Smooth muscle cell (in vitro differentiated cells): ENCODE results near the gene PLIN3. TPM values are rescaled to one million over a fixed set of nuclear protein-coding genes. Genes with fewer than 3 reads are reported as not detected.

ENCODE experiments used
- DNase-seq: peaks from one replicate; lab custom pipeline; 2025; ENCODE audit not compliant: unreplicated experiment; lab: John Stamatoyannopoulos, UW
- H2AFZ ChIP-seq: fragments of 200-600 bp; sonication (generic); 2 replicates; pipeline ENCODE4 v1.6.0; 2016; ENCODE audit warnings: antibody characterized with exemption, low read depth, mild to moderate bottlenecking
- H3F3A ChIP-seq: fragments of 200-600 bp; sonication (generic); 2 replicates; pipeline ENCODE4 v1.6.0; 2017; ENCODE audit warnings: antibody characterized with exemption, low read depth
- H3K27ac ChIP-seq: fragments of 200-600 bp; sonication (generic); 2 replicates; pipeline ENCODE4 v1.5.1; 2016; ENCODE audit warnings: low read depth, mild to moderate bottlenecking
- H3K27me3 ChIP-seq: fragments of 200-600 bp; sonication (generic); 2 replicates; pipeline ENCODE4 v1.6.1; 2016; ENCODE audit warnings: low read depth, mild to moderate bottlenecking
- H3K36me3 ChIP-seq: fragments of 200-600 bp; sonication (generic); 2 replicates; pipeline ENCODE4 v1.5.1; 2016; ENCODE audit warnings: low read depth
- H3K4me1 ChIP-seq: fragments of 200-600 bp; sonication (generic); 2 replicates; pipeline ENCODE4 v1.5.1; 2016; ENCODE audit warnings: low read depth
- H3K4me2 ChIP-seq: fragments of 200-600 bp; sonication (generic); 2 replicates; pipeline ENCODE4 v1.6.0; 2016; ENCODE audit warnings: mild to moderate bottlenecking
- H3K4me3 ChIP-seq: fragments of 200-600 bp; sonication (generic); 2 replicates; pipeline ENCODE4 v1.5.1; 2016; ENCODE audit warnings: mild to moderate bottlenecking
- H3K79me2 ChIP-seq: fragments of 200-600 bp; sonication (generic); 2 replicates; pipeline ENCODE4 v1.6.0; 2016; ENCODE audit warnings: low read depth, mild to moderate bottlenecking
- H3K9ac ChIP-seq: fragments of 200-600 bp; sonication (generic); 2 replicates; pipeline ENCODE4 v1.6.0; 2016; ENCODE audit warnings: low read depth
- H3K9me3 ChIP-seq: fragments of 200-600 bp; sonication (generic); replicated peaks from 2 replicates; pipeline ENCODE4 v1.5.1; 2016; ENCODE audit warnings: low read depth
- H4K20me1 ChIP-seq: fragments of 200-600 bp; sonication (generic); 2 replicates; pipeline ENCODE4 v1.6.0; 2016; ENCODE audit warnings: low read depth
- CTCF ChIP-seq: fragments of 200-600 bp; sonication (generic); IDR thresholded peaks from 2 replicates; pipeline ENCODE4 v1.5.1; 2017; ENCODE audit warnings: borderline replicate concordance, mild to moderate bottlenecking, antibody characterized with exemption; ENCODE audit not compliant: insufficient read depth, poor library complexity, severe bottlenecking
- WGBS: methylation state at CpG from one replicate; pipeline ENCODE4 v1.1.7; 2016; ENCODE audit warnings: low lambda C conversion rate; 5-methylcytosine and 5-hydroxymethylcytosine counted together
- polyA plus RNA-seq: library from polyadenylated mRNA; unstranded; fragments of >200 nt; fragmentation: Nextera tagmentation; extraction: Ambion mirVana; gene quantifications from 2 replicates; pipeline ENCODE4 v1.2.1, GENCODE V29; 2016
- total RNA-seq: library from RNA; depleted of rRNA; stranded (reverse); fragments of >200 nt; gene quantifications from 2 replicates; pipeline ENCODE4 v1.2.3, GENCODE V29; 2014

The PLIN3 gene
- total and polyA plus RNA-seq, 2 experiments from 2014 or later: 102 to 202 TPM

- H3K27ac ChIP-seq: no peak overlapping the region
- no peak overlapping the region for H3K4me3 ChIP-seq
- no peaks in the 10 kb centered on the region for H4K20me1 ChIP-seq
- H3K79me2 ChIP-seq: peaks cover 6% of the 10 kb centered on the region
- H3K27me3 ChIP-seq: no peaks in the 10 kb centered on the region
- no peak overlapping the region for H3K9ac ChIP-seq
- peaks cover 14% of the 10 kb centered on the region for H3K4me1 ChIP-seq
- no peaks in the 10 kb centered on the region for H3K9me3 ChIP-seq
- 88% methylated on average over 15 of the region's 15 CpGs for whole genome bisulfite sequencing
- H2AFZ ChIP-seq: no peak overlapping the region
- TF ChIP-seq CTCF: no peak
- no peaks in the 10 kb centered on the region for H3K36me3 ChIP-seq
- DNase-seq: no peak
- no peak overlapping the region for H3K4me2 ChIP-seq
- H3F3A ChIP-seq: peaks cover 12% of the 10 kb centered on the region
These were observed 41.3 kb upstream of the PLIN3 start for GRCh38 chr19:4908781-4909155.

GRCh38 chr19:4908360-4908759, 40.9 kb upstream of the PLIN3 start:
- Histone ChIP-seq H3K9me3 (no peaks in the 10 kb centered on the region), H3K36me3 (no peaks in the 10 kb centered on the region), H4K20me1 (no peaks in the 10 kb centered on the region), H3K4me2 (no peak overlapping the region), H3K79me2 (peaks cover 1% of the 10 kb centered on the region), H3K4me3 (no peak overlapping the region), H3K27me3 (no peaks in the 10 kb centered on the region), H3F3A (peaks cover 12% of the 10 kb centered on the region), H2AFZ (no peak overlapping the region), H3K27ac (no peak overlapping the region), H3K4me1 (peaks cover 14% of the 10 kb centered on the region), H3K9ac (no peak overlapping the region)
- TF ChIP-seq CTCF: no peak
- WGBS: 91% methylated on average over 4 of the region's 5 CpGs
- no peak for DNase-seq

GRCh38 chr19:4906963-4907362, 39.5 kb upstream of the PLIN3 start:
- Histone ChIP-seq H3K27me3 (no peaks in the 10 kb centered on the region), H2AFZ (no peak overlapping the region), H3K4me1 (peaks cover 14% of the 10 kb centered on the region), H3F3A (peaks cover 7% of the 10 kb centered on the region), H3K4me2 (no peak overlapping the region), H3K27ac (no peak overlapping the region), H3K9me3 (no peaks in the 10 kb centered on the region), H3K79me2 (no peaks in the 10 kb centered on the region), H3K4me3 (no peak overlapping the region), H3K9ac (no peak overlapping the region), H4K20me1 (no peaks in the 10 kb centered on the region), H3K36me3 (no peaks in the 10 kb centered on the region)
- TF ChIP-seq CTCF: no peak
- DNase-seq: no peak
- WGBS: 88% methylated on average over 8 of the region's 8 CpGs

- H3K9ac ChIP-seq: no peak overlapping the region
- H3K27ac ChIP-seq: no peak overlapping the region
- 84% methylated on average over 3 of the region's 3 CpGs for WGBS
These were observed 37.0 kb upstream of the PLIN3 start for GRCh38 chr19:4904481-4904880.

More at GRCh38 chr19:4904481-4904880, 37.0 kb upstream of the PLIN3 start:
- Histone ChIP-seq H3K4me2 (no peak overlapping the region), H3K27me3 (no peaks in the 10 kb centered on the region), H3K9me3 (no peaks in the 10 kb centered on the region), H3K79me2 (no peaks in the 10 kb centered on the region), H4K20me1 (no peaks in the 10 kb centered on the region), H2AFZ (no peak overlapping the region), H3K4me3 (no peak overlapping the region), H3K4me1 (no peaks in the 10 kb centered on the region), H3K36me3 (no peaks in the 10 kb centered on the region), H3F3A (no peaks in the 10 kb centered on the region)
- DNase-seq: no peak
- TF ChIP-seq CTCF: no peak
